SK-N-MC (cell line): ENCODE results near the gene KLF14.

Experiments used
- EZH2 ChIP-seq: fragments of 200-600 bp; sonication (generic); IDR thresholded peaks from one replicate; pipeline ENCODE4 v1.6.1; 2017; ENCODE audit warnings: antibody characterized with exemption
- FOXP2 ChIP-seq: optimal IDR thresholded peaks from 2 replicates; pipeline ENCODE3; 2011; ENCODE audit warnings: mild to moderate bottlenecking, moderate library complexity; ENCODE audit not compliant: insufficient read depth; ENCODE audit errors: extremely low read length, control extremely low read depth
- POLR2AphosphoS5 ChIP-seq: IDR thresholded peaks from 2 replicates; pipeline ENCODE4 v1.6.1; 2012; ENCODE audit warnings: mild to moderate bottlenecking, low read depth, low read length, borderline replicate concordance

GRCh38 chr7:130736298-130736900, 2.4 kb upstream of the KLF14 start:
- TF ChIP-seq POLR2AphosphoS5: no peak
- no peak for TF ChIP-seq FOXP2
- TF ChIP-seq EZH2: no peak
